NCI-H2196 (cell line): ENCODE results near the gene RLN3.

Experiments
- DNase-seq: peaks from one replicate; lab custom pipeline; 2025; ENCODE audit not compliant: unreplicated experiment; lab: John Stamatoyannopoulos, UW

Gene RLN3

GRCh38 chr19:14053500-14053899, 25.6 kb downstream of the RLN3 start:
- no peak for DNase-seq

- DNase-seq, result no peak
Observed at GRCh38 chr19:14054099-14054498, 26.2 kb downstream of the RLN3 start.

GRCh38 chr19:14054721-14055120, 26.8 kb downstream of the RLN3 start:
- DNase-seq, result no peak

- DNase-seq, result no peak
Observed at GRCh38 chr19:14055396-14055795, 27.4 kb downstream of the RLN3 start.

- no peak for DNase-seq
Observed at GRCh38 chr19:14056069-14056666, 28.2 kb downstream of the RLN3 start.

- no peak for DNase-seq
Observed at GRCh38 chr19:14056741-14057356, 28.9 kb downstream of the RLN3 start.

GRCh38 chr19:14058182-14059092, 30.5 kb downstream of the RLN3 start:
- no peak for DNase-seq

- DNase-seq, result peak; percentile 16
Observed at GRCh38 chr19:14059093-14059480, 31.1 kb downstream of the RLN3 start.

- DNase-seq, result no peak
Observed at GRCh38 chr19:14059652-14060155, 31.8 kb downstream of the RLN3 start.

- DNase-seq, result no peak
Observed at GRCh38 chr19:14061081-14061749, 33.3 kb downstream of the RLN3 start.

- DNase-seq, result no peak
Observed at GRCh38 chr19:14061751-14062557, 34.0 kb downstream of the RLN3 start, which contains the start of gene PALM3. Gene PALM3, minus strand, starts transcription at chr19:14062076. Its CDS starts 96 bp downstream, at chr19:14061980.

- no peak for DNase-seq
Observed at GRCh38 chr19:14062558-14062855, 34.6 kb downstream of the RLN3 start.

GRCh38 chr19:14063105-14063504, 35.2 kb downstream of the RLN3 start:
- no peak for DNase-seq

GRCh38 chr19:14066134-14066533, 38.2 kb downstream of the RLN3 start:
- DNase-seq, result no peak

GRCh38 chr19:14070268-14071050, 42.5 kb downstream of the RLN3 start:
- DNase-seq, result no peak

- DNase-seq, result peak; percentile 93
Observed at GRCh38 chr19:14072535-14073260, 44.8 kb downstream of the RLN3 start, which contains the start of gene MISP3. Gene MISP3, plus strand, starts transcription at chr19:14072786. Its CDS starts 524 bp downstream, at chr19:14073310.

- peak; percentile 84 for DNase-seq
Observed at GRCh38 chr19:14073261-14073924, 45.4 kb downstream of the RLN3 start.
